ENCODE results near the gene NOD2.

Gene NOD2

GRCh38 chr16:50731130-50731988 is 38.0 kb downstream of the NOD2 start:
- no peak for TF ChIP-seq CTCF (conservative IDR thresholded peaks at IDR 0.05)
- no peak for TF ChIP-seq ZFX (IDR thresholded peaks at IDR 0.05)
- H3K27ac ChIP-seq = no peak overlapping the region

- H3K27ac ChIP-seq = no peak overlapping the region
- TF ChIP-seq ZFX (IDR thresholded peaks at IDR 0.05) = no peak
- no peak for TF ChIP-seq CTCF (conservative IDR thresholded peaks at IDR 0.05)
Measured at GRCh38 chr16:50731989-50732832, 38.8 kb downstream of the NOD2 start.

GRCh38 chr16:50733468-50733867 is 40.1 kb downstream of the NOD2 start:
- TF ChIP-seq ZFX (IDR thresholded peaks at IDR 0.05) (no peak), CTCF (conservative IDR thresholded peaks at IDR 0.05) (no peak)
- H3K27ac ChIP-seq = no peak overlapping the region

- H3K27ac ChIP-seq = no peak overlapping the region
- no peak for TF ChIP-seq CTCF (conservative IDR thresholded peaks at IDR 0.05)
- no peak for TF ChIP-seq ZFX (IDR thresholded peaks at IDR 0.05)
Measured at GRCh38 chr16:50735629-50736122, 42.3 kb downstream of the NOD2 start.

- H3K27ac ChIP-seq = no peak overlapping the region
- no peak for TF ChIP-seq CTCF (conservative IDR thresholded peaks at IDR 0.05)
- no peak for TF ChIP-seq ZFX (IDR thresholded peaks at IDR 0.05)
Measured at GRCh38 chr16:50736448-50736847, 43.0 kb downstream of the NOD2 start.

- TF ChIP-seq CTCF (conservative IDR thresholded peaks at IDR 0.05) (no peak), ZFX (IDR thresholded peaks at IDR 0.05) (no peak)
Measured at GRCh38 chr16:50737420-50737959, 44.1 kb downstream of the NOD2 start.

More at GRCh38 chr16:50737420-50737959, 44.1 kb downstream of the NOD2 start:
- H3K27ac ChIP-seq = no peak overlapping the region

Measured in C4-2B (cell line).